ENCODE measurements around the gene AKT3. TPM values are rescaled to one million over a fixed set of nuclear protein-coding genes. Genes with fewer than 3 reads are reported as not detected.

Gene AKT3
- total RNA-seq, 1 experiment from 2014 or later, result 133 TPM

GRCh38 chr1:243598433-243598832 is 251.6 kb downstream of the AKT3 start:
- Histone ChIP-seq H3K27me3 (ENCODE audit: insufficient read depth, low read depth) (no peaks in the 10 kb centered on the region), H3K36me3 (ENCODE audit: low read depth) (0 out of 2 replicates have a peak, but pooled peaks cover 5% of the 10 kb centered on the region), H3K4me2 (peak overlapping the region; percentile 5; the same call in 1 of the 2 replicates), H3K4me1 (replicated peaks; ENCODE audit: insufficient read depth) (peaks cover 10% of the 10 kb centered on the region), H3K4me3 (no peak overlapping the region), H2AFZ (no peak overlapping the region), H3F3A (ENCODE audit: insufficient read depth, low read depth) (peaks cover 33% of the 10 kb centered on the region), H4K20me1 (ENCODE audit: insufficient read depth) (no peaks in the 10 kb centered on the region), H3K9me2 (ENCODE audit: insufficient read depth) (no peaks in the 10 kb centered on the region), H3K27ac (peak overlapping the region; percentile 75), H3K9me3 (ENCODE audit: insufficient read depth, low read depth) (0 out of 2 replicates have a peak, but pooled peaks cover 4% of the 10 kb centered on the region), H3K79me2 (ENCODE audit: low read depth) (0 out of 2 replicates have a peak, but pooled peaks cover 7% of the 10 kb centered on the region)
- CTCF ChIA-PET, result no interaction called here
- BruUV-seq (replicated peaks), result no TSS peak
- DNase-seq, result peak; percentile 40 to 94
- POLR2A ChIA-PET (ENCODE audit: unreplicated experiment), result interaction anchor here (0.5 to 0.8 kb wide), 6 partner anchors 15 to 684 kb away, joined by 3 to 7 read pairs (median 4); no protein-coding TSS in a partner anchor
- no peak for TF ChIP-seq EZH2 (IDR thresholded peaks at IDR 0.05; ENCODE audit: low read depth)
- TF ChIP-seq, protein P1, sequence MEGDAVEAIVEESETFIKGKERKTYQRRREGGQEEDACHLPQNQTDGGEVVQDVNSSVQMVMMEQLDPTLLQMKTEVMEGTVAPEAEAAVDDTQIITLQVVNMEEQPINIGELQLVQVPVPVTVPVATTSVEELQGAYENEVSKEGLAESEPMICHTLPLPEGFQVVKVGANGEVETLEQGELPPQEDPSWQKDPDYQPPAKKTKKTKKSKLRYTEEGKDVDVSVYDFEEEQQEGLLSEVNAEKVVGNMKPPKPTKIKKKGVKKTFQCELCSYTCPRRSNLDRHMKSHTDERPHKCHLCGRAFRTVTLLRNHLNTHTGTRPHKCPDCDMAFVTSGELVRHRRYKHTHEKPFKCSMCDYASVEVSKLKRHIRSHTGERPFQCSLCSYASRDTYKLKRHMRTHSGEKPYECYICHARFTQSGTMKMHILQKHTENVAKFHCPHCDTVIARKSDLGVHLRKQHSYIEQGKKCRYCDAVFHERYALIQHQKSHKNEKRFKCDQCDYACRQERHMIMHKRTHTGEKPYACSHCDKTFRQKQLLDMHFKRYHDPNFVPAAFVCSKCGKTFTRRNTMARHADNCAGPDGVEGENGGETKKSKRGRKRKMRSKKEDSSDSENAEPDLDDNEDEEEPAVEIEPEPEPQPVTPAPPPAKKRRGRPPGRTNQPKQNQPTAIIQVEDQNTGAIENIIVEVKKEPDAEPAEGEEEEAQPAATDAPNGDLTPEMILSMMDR (conservative IDR thresholded peaks at IDR 0.05), result no peak
- intact Hi-C loops (cut with micrococcal nuclease; ENCODE audit: unreplicated experiment), result no loop called here

DNA sequence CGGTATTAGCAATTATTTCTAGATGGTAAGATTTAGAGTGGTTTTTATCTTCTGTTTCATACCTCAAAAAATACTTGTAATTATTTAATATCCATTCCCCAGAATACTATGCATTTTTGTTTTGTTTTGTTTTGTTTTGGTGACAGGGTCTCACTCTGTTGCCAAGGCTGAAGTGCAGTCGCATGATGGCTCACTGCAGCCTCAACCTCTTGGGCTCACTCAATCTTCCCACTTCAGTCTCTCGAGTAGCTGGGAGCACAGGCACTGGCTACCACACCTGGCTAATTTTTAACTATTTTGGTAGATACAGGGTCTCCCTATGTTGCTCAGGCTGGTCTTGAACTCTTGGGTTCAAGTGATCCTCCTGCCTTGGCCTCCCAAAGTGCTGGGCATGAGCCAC is 252.7 kb downstream of the AKT3 start:
- peaks cover 33% of the 10 kb centered on the region for H3F3A ChIP-seq (ENCODE audit: insufficient read depth, low read depth)
- no peaks in the 10 kb centered on the region for H3K9me2 ChIP-seq (ENCODE audit: insufficient read depth)
- CTCF ChIA-PET, result interaction anchor here (0.7 kb wide), 1 partner anchor 740 kb away, joined by 5 read pairs; no protein-coding TSS in a partner anchor
- H3K27ac ChIP-seq, result peak overlapping the region; percentile 75
- peaks cover 10% of the 10 kb centered on the region for H3K4me1 ChIP-seq (replicated peaks; ENCODE audit: insufficient read depth)
- no peaks in the 10 kb centered on the region for H4K20me1 ChIP-seq (ENCODE audit: insufficient read depth)
- DNase-seq, result no peak
- H3K36me3 ChIP-seq (ENCODE audit: low read depth), result 0 out of 2 replicates have a peak, but pooled peaks cover 5% of the 10 kb centered on the region
- no TSS peak for BruUV-seq (replicated peaks)
- no peak overlapping the region for H2AFZ ChIP-seq
- H3K27me3 ChIP-seq (ENCODE audit: insufficient read depth, low read depth), result no peaks in the 10 kb centered on the region
- H3K4me3 ChIP-seq, result no peak overlapping the region
- POLR2A ChIA-PET (ENCODE audit: unreplicated experiment), result no interaction called here
- TF ChIP-seq, protein P1 (conservative IDR thresholded peaks at IDR 0.05), result no peak
- TF ChIP-seq EZH2 (IDR thresholded peaks at IDR 0.05; ENCODE audit: low read depth), result no peak
- no peak overlapping the region for H3K4me2 ChIP-seq
- 0 out of 2 replicates have a peak, but pooled peaks cover 7% of the 10 kb centered on the region for H3K79me2 ChIP-seq (ENCODE audit: low read depth)
- intact Hi-C loops (cut with micrococcal nuclease; ENCODE audit: unreplicated experiment), result no loop called here
- peaks cover 4% of the 10 kb centered on the region; the same call in 1 of the 2 replicates for H3K9me3 ChIP-seq (ENCODE audit: insufficient read depth, low read depth)

- H3K36me3 ChIP-seq (ENCODE audit: low read depth), result no peaks in the 10 kb centered on the region
- BruUV-seq (replicated peaks), result no TSS peak
- no peaks in the 10 kb centered on the region; the same call in 1 of the 2 replicates for H3K9me2 ChIP-seq (ENCODE audit: insufficient read depth)
- no peak overlapping the region for H3K4me3 ChIP-seq
- peaks cover 10% of the 10 kb centered on the region for H3K4me1 ChIP-seq (replicated peaks; ENCODE audit: insufficient read depth)
- no peak for DNase-seq
- H3K27ac ChIP-seq, result 0 out of 2 replicates have a peak overlapping the region, but pooled peaks have one; percentile 18
- no peak overlapping the region for H3K4me2 ChIP-seq
- H3K27me3 ChIP-seq (ENCODE audit: insufficient read depth, low read depth), result no peaks in the 10 kb centered on the region
- H3F3A ChIP-seq (ENCODE audit: insufficient read depth, low read depth), result peaks cover 33% of the 10 kb centered on the region
- ChIA-PET POLR2A (ENCODE audit: unreplicated experiment) (no interaction called here), CTCF (no interaction called here)
- intact Hi-C loops (cut with micrococcal nuclease; ENCODE audit: unreplicated experiment), result no loop called here
- no peaks in the 10 kb centered on the region; the same call in 1 of the 2 replicates for H3K9me3 ChIP-seq (ENCODE audit: insufficient read depth, low read depth)
- H3K79me2 ChIP-seq (ENCODE audit: low read depth), result 0 out of 2 replicates have a peak, but pooled peaks cover 7% of the 10 kb centered on the region
- TF ChIP-seq, protein P1 (conservative IDR thresholded peaks at IDR 0.05), result no peak
- TF ChIP-seq EZH2 (IDR thresholded peaks at IDR 0.05; ENCODE audit: low read depth), result no peak
- no peaks in the 10 kb centered on the region for H4K20me1 ChIP-seq (ENCODE audit: insufficient read depth)
- H2AFZ ChIP-seq, result no peak overlapping the region
Measured at GRCh38 chr1:243596431-243597062, 253.5 kb downstream of the AKT3 start.

Measured in PC-9 (cell line).